ENCODE measurements around the gene DNAJC15. TPM values are rescaled to one million over a fixed set of nuclear protein-coding genes. Genes with fewer than 3 reads are reported as not detected.

Gene DNAJC15
- total and polyA plus RNA-seq, 2 of the 8 experiments (the other 6 are each of a cell fraction or from before 2014, with no cell fraction given): 5.8 to 20.8 TPM

DNA sequence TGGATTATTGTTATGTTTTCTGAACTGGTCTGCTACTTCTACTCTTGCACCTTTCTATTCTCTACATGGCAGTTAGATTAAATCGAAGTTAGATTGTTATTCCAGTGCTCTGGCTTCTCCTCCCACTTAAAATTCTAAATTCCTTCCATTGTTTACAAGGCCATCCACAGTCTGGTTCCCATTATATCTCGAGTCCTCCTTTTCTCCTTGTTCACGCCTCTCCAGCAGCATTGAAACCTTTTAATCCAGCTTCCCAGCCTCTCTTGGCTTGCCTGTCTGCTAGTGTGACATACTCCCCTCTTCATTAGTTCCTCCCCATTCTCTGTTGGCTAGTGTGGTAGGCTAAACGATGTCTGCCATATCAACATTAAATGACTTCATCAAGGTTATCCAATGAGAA, 54.5 kb downstream of the DNAJC15 start:
- H3K4me1 ChIP-seq (replicated peaks in 1 of 4; ENCODE audit: control insufficient read depth in 3 of 4, insufficient read depth in 4 of 4, low read length in 3 of 4): peaks cover 0 to 7% (median 4%) of the 10 kb centered on the region in 4 experiments; a peak in 4 of 7 replicates
- no peak overlapping the region for H3K14ac ChIP-seq (ENCODE audit: insufficient read length)
- no peak overlapping the region; a peak in 1 of 4 replicates for H3K4me2 ChIP-seq (ENCODE audit: insufficient read depth in 1 of 2, low read depth in 2 of 2, low read length in 2 of 2)
- H4K91ac ChIP-seq (replicated peaks; ENCODE audit: insufficient read length, low read length): no peak overlapping the region
- H2BK15ac ChIP-seq (ENCODE audit: low read length): no peak overlapping the region
- ChIA-PET CTCF (ENCODE audit: partially characterized antibody) (interaction anchor here (0.7 to 1.5 kb wide), 3 partner anchors 9 to 107 kb away, joined by 3 to 5 read pairs (median 3); no protein-coding TSS in a partner anchor), POLR2A (ENCODE audit: partially characterized antibody) (interaction anchor here (0.6 kb wide), 1 partner anchor 443 kb away, joined by 3 read pairs; no protein-coding TSS in a partner anchor)
- H3K79me2 ChIP-seq (ENCODE audit: control insufficient read depth in 1 of 2, insufficient read depth in 2 of 2, low read length in 2 of 2): no peaks in the 10 kb centered on the region
- no peaks in the 10 kb centered on the region for H4K20me1 ChIP-seq (replicated peaks in 1 of 2; ENCODE audit: control insufficient read depth in 1 of 2, insufficient read depth in 2 of 2, low read length in 2 of 2)
- no peak overlapping the region for H3K4me3 ChIP-seq (ENCODE audit: extremely low read depth in 1 of 4, insufficient read depth in 2 of 4, low read depth in 3 of 4, low read length in 4 of 4)
- no peak overlapping the region for H2BK12ac ChIP-seq (ENCODE audit: low read depth, low read length)
- H3K27me3 ChIP-seq (replicated peaks in 1 of 4; ENCODE audit: control insufficient read depth in 3 of 4, extremely low read depth in 1 of 4, insufficient read depth in 3 of 4, low read length in 3 of 4): no peaks in the 10 kb centered on the region
- no peak overlapping the region for H2AK5ac ChIP-seq (ENCODE audit: low read depth, low read length)
- no peak overlapping the region for H2BK5ac ChIP-seq (ENCODE audit: low read depth, low read length)
- no peak overlapping the region for H3K18ac ChIP-seq (ENCODE audit: extremely low read depth, low read length)
- H2BK120ac ChIP-seq (replicated peaks; ENCODE audit: low read depth, low read length): no peak overlapping the region
- H3K9ac ChIP-seq (replicated peaks in 1 of 4; ENCODE audit: extremely low read depth in 1 of 4, low read depth in 3 of 4, low read length in 3 of 4): no peak overlapping the region
- WGBS, 2 experiments (ENCODE audit: extremely low coverage in 1 of 2, insufficient coverage in 1 of 2, insufficient read length in 1 of 2, insufficient replicate concordance in 2 of 2, low coverage in 1 of 2, low lambda C conversion rate in 2 of 2, missing lambda C conversion rate in 1 of 2): 81% methylated on average over 4 of the region's 4 CpGs; no CpG with 5 or more reads in 1 of the 2 experiments
- H2BK20ac ChIP-seq (ENCODE audit: low read length): no peak overlapping the region
- H3K27ac ChIP-seq (ENCODE audit: low read depth, low read length): no peak overlapping the region
- no peak overlapping the region for H4K8ac ChIP-seq (ENCODE audit: extremely low read depth, insufficient read depth, low read length)
- no peaks in the 10 kb centered on the region for H3K23me2 ChIP-seq (ENCODE audit: low read depth, low read length)
- peaks cover 0 to 5% (median 0%) of the 10 kb centered on the region in 4 experiments; a peak in 2 of 8 replicates for H3K36me3 ChIP-seq (ENCODE audit: control insufficient read depth in 2 of 4, insufficient read depth in 4 of 4, low read length in 3 of 4)
- H3K79me1 ChIP-seq (ENCODE audit: low read depth, low read length): no peaks in the 10 kb centered on the region
- no peak overlapping the region for H3K56ac ChIP-seq (replicated peaks; ENCODE audit: insufficient read length, low read depth, low read length)
- no peak for DNase-seq (ENCODE audit: low read depth in 1 of 2, low spot score in 2 of 2)
- no peak overlapping the region for H4K5ac ChIP-seq (ENCODE audit: insufficient read length, low read depth, low read length)
- H3K4ac ChIP-seq (replicated peaks; ENCODE audit: insufficient read length, low read depth, low read length): no peak overlapping the region
- no peak for FAIRE-seq
- H3K23ac ChIP-seq (ENCODE audit: insufficient read length): no peak overlapping the region
- H2AFZ ChIP-seq (ENCODE audit: low read length): no peak overlapping the region
- no peaks in the 10 kb centered on the region for H3K9me3 ChIP-seq (ENCODE audit: insufficient read depth in 2 of 2, low read depth in 1 of 2, low read length in 1 of 2)
- no peak for TF ChIP-seq GTF2F1 (IDR thresholded peaks at IDR 0.05; ENCODE audit: borderline replicate concordance, low read depth, low read length)
